Measurements from ENCODE around the gene GADD45B. TPM values are rescaled to one million over a fixed set of nuclear protein-coding genes. Genes with fewer than 3 reads are reported as not detected.

Gene GADD45B
- total RNA-seq, 1 experiment from 2014 or later: 23.8 TPM

DNA sequence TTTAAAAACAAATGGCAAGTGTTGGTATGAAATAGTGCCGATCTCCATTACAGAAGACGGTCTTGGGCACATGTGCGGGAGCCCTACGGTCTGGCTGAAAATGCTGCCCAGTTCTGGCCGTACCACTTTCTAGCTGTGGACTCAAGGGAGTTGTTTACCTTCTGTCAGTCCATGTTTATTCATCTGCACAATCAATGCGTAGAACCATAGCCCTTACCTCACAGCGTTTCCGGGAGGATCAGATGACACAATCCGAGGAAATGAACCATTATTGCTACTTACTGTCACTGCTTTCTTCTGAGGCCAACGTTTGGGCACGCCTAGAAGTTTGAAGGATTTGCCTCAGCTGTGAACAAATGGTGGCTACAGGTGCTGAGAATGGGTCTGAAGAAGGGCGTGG, 31.2 kb downstream of the GADD45B start:
- TF ChIP-seq, protein P1, sequence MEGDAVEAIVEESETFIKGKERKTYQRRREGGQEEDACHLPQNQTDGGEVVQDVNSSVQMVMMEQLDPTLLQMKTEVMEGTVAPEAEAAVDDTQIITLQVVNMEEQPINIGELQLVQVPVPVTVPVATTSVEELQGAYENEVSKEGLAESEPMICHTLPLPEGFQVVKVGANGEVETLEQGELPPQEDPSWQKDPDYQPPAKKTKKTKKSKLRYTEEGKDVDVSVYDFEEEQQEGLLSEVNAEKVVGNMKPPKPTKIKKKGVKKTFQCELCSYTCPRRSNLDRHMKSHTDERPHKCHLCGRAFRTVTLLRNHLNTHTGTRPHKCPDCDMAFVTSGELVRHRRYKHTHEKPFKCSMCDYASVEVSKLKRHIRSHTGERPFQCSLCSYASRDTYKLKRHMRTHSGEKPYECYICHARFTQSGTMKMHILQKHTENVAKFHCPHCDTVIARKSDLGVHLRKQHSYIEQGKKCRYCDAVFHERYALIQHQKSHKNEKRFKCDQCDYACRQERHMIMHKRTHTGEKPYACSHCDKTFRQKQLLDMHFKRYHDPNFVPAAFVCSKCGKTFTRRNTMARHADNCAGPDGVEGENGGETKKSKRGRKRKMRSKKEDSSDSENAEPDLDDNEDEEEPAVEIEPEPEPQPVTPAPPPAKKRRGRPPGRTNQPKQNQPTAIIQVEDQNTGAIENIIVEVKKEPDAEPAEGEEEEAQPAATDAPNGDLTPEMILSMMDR (IDR thresholded peaks at IDR 0.05; ENCODE audit: insufficient read depth in 1 of 2, low read depth in 1 of 2, low read length in 1 of 2, severe bottlenecking in 1 of 2, unreplicated experiment in 1 of 2): no peak
- Mint-ChIP-seq H3K9me3 (ENCODE audit: unreplicated experiment) (no peaks in the 10 kb centered on the region), H3K27ac (ENCODE audit: unreplicated experiment) (no peak overlapping the region), H3K27me3 (ENCODE audit: insufficient read depth, unreplicated experiment) (no peaks in the 10 kb centered on the region), H3K36me3 (ENCODE audit: insufficient read depth, unreplicated experiment) (no peaks in the 10 kb centered on the region), H3K4me1 (ENCODE audit: low read depth, unreplicated experiment) (no peaks in the 10 kb centered on the region), H3K4me3 (ENCODE audit: unreplicated experiment) (no peak overlapping the region)
- CTCF ChIA-PET: no interaction called here
- H3K9me3 ChIP-seq: no peaks in the 10 kb centered on the region
- intact Hi-C loops (cut with micrococcal nuclease; ENCODE audit: unreplicated experiment): no loop called here
- DNase-seq: peak in 1 of 2 experiments; percentile 33
- no peaks in the 10 kb centered on the region for H3K36me3 ChIP-seq (ENCODE audit: control insufficient read depth, insufficient read depth, low read length)
- no TSS peak for BruUV-seq (replicated peaks)
- no peaks in the 10 kb centered on the region for H3K27me3 ChIP-seq (replicated peaks; ENCODE audit: control insufficient read depth, insufficient read depth, low read length)
- H3K4me1 ChIP-seq: peaks cover 9% of the 10 kb centered on the region; the same call in 1 of the 2 replicates
- POLR2A ChIA-PET: interaction anchor here (0.6 to 1.2 kb wide), 3 partner anchors 31 to 904 kb away, joined by 4 to 9 read pairs (median 4); partner anchors contain the start of gene GADD45B
- H3K4me3 ChIP-seq (ENCODE audit: low read depth, low read length): no peak overlapping the region

- no peak overlapping the region for H3K4me3 ChIP-seq (ENCODE audit: low read depth, low read length)
- intact Hi-C loops (cut with micrococcal nuclease; ENCODE audit: unreplicated experiment): no loop called here
- no peaks in the 10 kb centered on the region for H3K27me3 ChIP-seq (replicated peaks; ENCODE audit: control insufficient read depth, insufficient read depth, low read length)
- no peaks in the 10 kb centered on the region for H3K36me3 ChIP-seq (ENCODE audit: control insufficient read depth, insufficient read depth, low read length)
- peaks cover under 1% of the 10 kb centered on the region; the same call in 1 of the 2 replicates for H3K4me1 ChIP-seq
- Mint-ChIP-seq H3K27me3 (ENCODE audit: insufficient read depth, unreplicated experiment) (no peaks in the 10 kb centered on the region), H3K4me1 (ENCODE audit: low read depth, unreplicated experiment) (no peaks in the 10 kb centered on the region), H3K4me3 (ENCODE audit: unreplicated experiment) (no peak overlapping the region), H3K9me3 (ENCODE audit: unreplicated experiment) (no peaks in the 10 kb centered on the region), H3K27ac (ENCODE audit: unreplicated experiment) (no peak overlapping the region), H3K36me3 (ENCODE audit: insufficient read depth, unreplicated experiment) (no peaks in the 10 kb centered on the region)
- CTCF ChIA-PET: no interaction called here
- POLR2A ChIA-PET: no interaction called here
- DNase-seq: no peak
- H3K9me3 ChIP-seq: no peaks in the 10 kb centered on the region
- BruUV-seq (replicated peaks): no TSS peak
- TF ChIP-seq, protein P1 (IDR thresholded peaks at IDR 0.05; ENCODE audit: insufficient read depth in 1 of 2, low read depth in 1 of 2, low read length in 1 of 2, severe bottlenecking in 1 of 2, unreplicated experiment in 1 of 2): no peak
Measured at GRCh38 chr19:2509096-2509495, 33.2 kb downstream of the GADD45B start.

- Histone ChIP-seq H3K4me1 (no peaks in the 10 kb centered on the region), H3K36me3 (ENCODE audit: control insufficient read depth, insufficient read depth, low read length) (no peaks in the 10 kb centered on the region), H3K4me3 (ENCODE audit: low read depth, low read length) (no peak overlapping the region), H3K27me3 (replicated peaks; ENCODE audit: control insufficient read depth, insufficient read depth, low read length) (no peaks in the 10 kb centered on the region), H3K9me3 (no peaks in the 10 kb centered on the region)
- BruUV-seq (replicated peaks): no TSS peak
- no peaks in the 10 kb centered on the region for H3K36me3 Mint-ChIP-seq (ENCODE audit: insufficient read depth, unreplicated experiment)
- peak overlapping the region; percentile 57 for H3K27ac Mint-ChIP-seq (ENCODE audit: unreplicated experiment)
- no peaks in the 10 kb centered on the region for H3K4me1 Mint-ChIP-seq (ENCODE audit: low read depth, unreplicated experiment)
- H3K27me3 Mint-ChIP-seq (ENCODE audit: insufficient read depth, unreplicated experiment): no peaks in the 10 kb centered on the region
- CTCF ChIA-PET: no interaction called here
- peaks cover 10% of the 10 kb centered on the region for H3K9me3 Mint-ChIP-seq (ENCODE audit: unreplicated experiment)
- intact Hi-C loops (cut with micrococcal nuclease; ENCODE audit: unreplicated experiment): no loop called here
- no peak for DNase-seq
- H3K4me3 Mint-ChIP-seq (ENCODE audit: unreplicated experiment): no peak overlapping the region
- TF ChIP-seq, protein P1 (IDR thresholded peaks at IDR 0.05; ENCODE audit: insufficient read depth in 1 of 2, low read depth in 1 of 2, low read length in 1 of 2, severe bottlenecking in 1 of 2, unreplicated experiment in 1 of 2): no peak
- POLR2A ChIA-PET: no interaction called here
Measured at GRCh38 chr19:2511570-2511969, 35.6 kb downstream of the GADD45B start.

Data from Caco-2 (cell line).